Right lung (tissue), 5 donors: Measurements from ENCODE around the gene MAP3K6. TPM values are rescaled to one million over a fixed set of nuclear protein-coding genes. Genes with fewer than 3 reads are reported as not detected.

Experiments
- DNase-seq, 2 donors: peaks; one replicate each; pipeline ENCODE4 v3.0.0-alpha.2; 2013
- polyA plus RNA-seq, 5 donors: library from polyadenylated mRNA; unstranded; fragments of 120-200 nt; gene quantifications; one replicate each; pipeline versions ENCODE4 v1.2.1 to v1.2.3, GENCODE V29; 2013; ENCODE audit warnings: inconsistent platforms in 1 of 5, low replicate concordance in 1 of 5; ENCODE audit not compliant: insufficient read length in 5 of 5, insufficient read depth in 1 of 5

MAP3K6 gene
- polyA plus RNA-seq, 5 donors = 10.6 to 18.9 (median 13.5) TPM

GRCh38 chr1:27335506-27336422, 31.0 kb downstream of the MAP3K6 start:
- no peak for DNase-seq

- no peak for DNase-seq
Measured at GRCh38 chr1:27333717-27334279, 33.0 kb downstream of the MAP3K6 start.

GRCh38 chr1:27332536-27333281, 34.1 kb downstream of the MAP3K6 start:
- no peak for DNase-seq

- no peak for DNase-seq
Measured at GRCh38 chr1:27331922-27332321, 34.8 kb downstream of the MAP3K6 start.

GRCh38 chr1:27331426-27331825, 35.3 kb downstream of the MAP3K6 start:
- no peak for DNase-seq

GRCh38 chr1:27330786-27331185, 36.0 kb downstream of the MAP3K6 start:
- DNase-seq = no peak

- DNase-seq = no peak
Measured at GRCh38 chr1:27327964-27328363, 38.8 kb downstream of the MAP3K6 start.

GRCh38 chr1:27325286-27325685, 41.5 kb downstream of the MAP3K6 start:
- DNase-seq = no peak

- DNase-seq = no peak
Measured at GRCh38 chr1:27322569-27323240, 44.1 kb downstream of the MAP3K6 start.

- peak; percentile 95 for DNase-seq
Measured at GRCh38 chr1:27321813-27322568, 44.8 kb downstream of the MAP3K6 start, which contains the start of gene TMEM222. Gene TMEM222, plus strand, starts transcription at chr1:27322163. Its CDS starts 35 bp downstream, at chr1:27322198.

GRCh38 chr1:27318596-27318995, 48.2 kb downstream of the MAP3K6 start:
- no peak for DNase-seq

- no peak for DNase-seq
Measured at GRCh38 chr1:27318136-27318535, 48.6 kb downstream of the MAP3K6 start.

- no peak for DNase-seq
Measured at GRCh38 chr1:27316860-27317259, 49.9 kb downstream of the MAP3K6 start.

GRCh38 chr1:27314737-27315136, 52.0 kb downstream of the MAP3K6 start:
- DNase-seq = no peak

- DNase-seq = no peak
Measured at GRCh38 chr1:27314169-27314568, 52.6 kb downstream of the MAP3K6 start.

GRCh38 chr1:27307874-27308598, 58.7 kb downstream of the MAP3K6 start:
- no peak for DNase-seq

GRCh38 chr1:27306892-27307761, 59.6 kb downstream of the MAP3K6 start:
- no peak for DNase-seq

- DNase-seq = no peak
Measured at GRCh38 chr1:27306071-27306470, 60.7 kb downstream of the MAP3K6 start.
